Liver (tissue), 9 donors: ENCODE measurements around the gene FASTKD1. TPM values are rescaled to one million over a fixed set of nuclear protein-coding genes. Genes with fewer than 3 reads are reported as not detected.
"Not testable (repeated sequence)": the region's sequence is repeated elsewhere in the genome, so short reads cannot be mapped to it uniquely, and the experiment has no call there.

Experiments used
- DNase-seq: peaks from one replicate; pipeline ENCODE4 v3.0.0-alpha.2; 2017; ENCODE audit warnings: low spot score
- H3K27ac ChIP-seq, 2 donors: one replicate each; pipeline ENCODE4 v1.7.0; 2013; ENCODE audit warnings: inconsistent platforms in 2 of 2, low read length in 2 of 2, control low read depth in 1 of 2, low read depth in 1 of 2, mild to moderate bottlenecking in 1 of 2
- H3K27me3 ChIP-seq, 4 donors: one replicate each; pipeline versions ENCODE4 v1.6.1 to v1.7.0; 2013; ENCODE audit warnings: low read length in 3 of 4, inconsistent platforms in 1 of 4, mild to moderate bottlenecking in 1 of 4, moderate library complexity in 1 of 4; ENCODE audit not compliant: control insufficient read depth in 4 of 4, insufficient read depth in 4 of 4
- H3K36me3 ChIP-seq, 4 donors: one replicate each; pipeline versions ENCODE4 v1.6.1 to v1.7.0; 2013; ENCODE audit warnings: low read length in 3 of 4, mild to moderate bottlenecking in 3 of 4, low read depth in 1 of 4, moderate library complexity in 1 of 4; ENCODE audit not compliant: control insufficient read depth in 4 of 4, insufficient read depth in 3 of 4
- H3K4me1 ChIP-seq, 4 donors: one replicate each; pipeline versions ENCODE4 v1.6.1 to v1.7.0; 2013; ENCODE audit warnings: low read length in 3 of 4, mild to moderate bottlenecking in 3 of 4, moderate library complexity in 1 of 4; ENCODE audit not compliant: control insufficient read depth in 4 of 4, insufficient read depth in 4 of 4
- H3K4me3 ChIP-seq, 3 donors: one replicate each; pipeline versions ENCODE4 v1.6.1 to v1.7.0; 2013; ENCODE audit warnings: low read length in 3 of 3, control low read depth in 1 of 3, low read depth in 1 of 3, mild to moderate bottlenecking in 1 of 3
- H3K9ac ChIP-seq, 2 donors: one replicate each; pipeline ENCODE4 v1.7.0; 2013; ENCODE audit warnings: low read length in 2 of 2, mild to moderate bottlenecking in 2 of 2, moderate library complexity in 2 of 2, control low read depth in 1 of 2, low read depth in 1 of 2
- H3K9me3 ChIP-seq, 4 donors: one replicate each; pipeline versions ENCODE4 v1.6.1 to v1.7.0; 2013; ENCODE audit warnings: low read length in 3 of 4; ENCODE audit not compliant: control insufficient read depth in 4 of 4
- CTCF ChIP-seq: fragments of 150-350 bp; IDR thresholded peaks from 2 replicates; pipeline ENCODE4 v1.5.1; 2017; ENCODE audit warnings: improper control_type of control experiment, low read depth, low read length; ENCODE audit not compliant: missing input control
- FOXA1 ChIP-seq: IDR thresholded peaks from 2 replicates; pipeline ENCODE4 v1.6.1; 2016; ENCODE audit warnings: antibody characterized with exemption
- HNF4A ChIP-seq, 2 donors: conservative IDR thresholded peaks; 2 replicates each; pipeline ENCODE4 v1.6.1; 2016; ENCODE audit warnings: antibody characterized with exemption in 2 of 2, mild to moderate bottlenecking in 2 of 2
- HNF4G ChIP-seq: IDR thresholded peaks from 2 replicates; pipeline ENCODE4 v1.6.1; 2016; ENCODE audit warnings: antibody characterized with exemption
- JUND ChIP-seq, 2 donors: IDR thresholded peaks; 2 replicates each; pipeline ENCODE4 v1.6.1; 2016; ENCODE audit warnings: antibody characterized with exemption in 2 of 2
- NR2F2 ChIP-seq: IDR thresholded peaks from 2 replicates; pipeline ENCODE4 v1.6.1; 2016; ENCODE audit warnings: antibody characterized with exemption
- RAD21 ChIP-seq, 2 donors: IDR thresholded peaks; 2 replicates each; pipeline ENCODE4 v1.6.1; 2016; ENCODE audit warnings: antibody characterized with exemption in 2 of 2, mild to moderate bottlenecking in 2 of 2
- RXRA ChIP-seq, 2 donors: IDR thresholded peaks; 2 replicates each; pipeline ENCODE4 v1.6.1; 2017 to 2018; ENCODE audit warnings: antibody characterized with exemption in 2 of 2, mild to moderate bottlenecking in 1 of 2
- SP1 ChIP-seq: IDR thresholded peaks from 2 replicates; pipeline ENCODE4 v1.6.1; 2018; ENCODE audit warnings: antibody characterized with exemption, mild to moderate bottlenecking
- TAF1 ChIP-seq: conservative IDR thresholded peaks from 2 replicates; pipeline ENCODE4 v1.6.1; 2016; ENCODE audit warnings: antibody characterized with exemption, mild to moderate bottlenecking
- YY1 ChIP-seq: IDR thresholded peaks from 2 replicates; pipeline ENCODE4 v1.6.1; 2016; ENCODE audit warnings: antibody characterized with exemption, mild to moderate bottlenecking
- WGBS: extraction: QIAGEN DNeasy Blood & Tissue Kit; methylation state at CpG from one replicate; pipeline ENCODE4 v1.1.7; 2013; 5-methylcytosine and 5-hydroxymethylcytosine counted together
- polyA plus RNA-seq, 2 donors: library from polyadenylated mRNA; stranded (reverse) in 1 of 2; unstranded in 1 of 2; fragments of 200-250 nt in 1 of 2; fragments of >200 nt in 1 of 2; fragmentation: Nextera tagmentation in 1 of 2; extraction: Ambion mirVana in 1 of 2; gene quantifications; one replicate each; pipeline versions ENCODE4 v1.2.1 to v1.2.3, GENCODE V29; 2013 to 2015
- total RNA-seq, 2 donors: library from RNA; depleted of rRNA; stranded (reverse); fragments of >200 nt; gene quantifications; one replicate each; pipeline ENCODE4 v1.2.3, GENCODE V29; 2014
- TF ChIP-seq, protein P1 (sequence below): IDR thresholded peaks from 2 replicates; pipeline ENCODE4 v1.6.1; 2016; ENCODE audit warnings: antibody characterized with exemption
- TF ChIP-seq, protein P2 (sequence below): IDR thresholded peaks from 2 replicates; pipeline ENCODE4 v1.6.1; 2016; ENCODE audit warnings: antibody characterized with exemption, mild to moderate bottlenecking
- TF ChIP-seq, protein P3 (sequence below): IDR thresholded peaks from 2 replicates; pipeline ENCODE4 v1.6.1; 2016; ENCODE audit warnings: antibody characterized with exemption
- donor health status: healthy.
- donor health status: healthy.
- donor health status: healthy.
- donor health status: healthy.
- donor health status: healthy.

Gene FASTKD1
- total and polyA plus RNA-seq, 4 donors = 6.7 to 20.7 (median 16.2) TPM

DNA sequence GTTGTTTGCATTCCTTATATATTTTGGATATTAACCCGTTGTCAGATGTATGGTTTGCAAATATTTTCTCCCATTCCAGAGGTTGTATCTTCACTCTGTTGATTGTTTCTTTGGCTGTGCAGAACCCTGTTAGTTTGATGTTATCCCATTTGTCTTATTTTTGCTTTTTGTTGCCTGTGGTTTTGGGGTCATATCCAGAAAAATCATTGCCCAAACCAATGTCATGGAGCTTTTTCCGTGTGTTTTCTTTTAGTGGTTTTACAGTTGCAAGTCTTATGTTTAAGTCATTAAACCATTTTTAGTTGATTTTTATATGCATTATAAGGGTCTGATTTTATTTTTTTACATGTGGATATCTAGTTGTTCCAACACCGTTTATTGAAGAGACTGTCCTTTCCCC lies 46.3 kb upstream of the FASTKD1 start:
- peaks cover 3 to 33% (median 24%) of the 10 kb centered on the region in 4 donors for H3K36me3 ChIP-seq
- TF ChIP-seq NR2F2 = no peak
- TF ChIP-seq, protein P1, sequence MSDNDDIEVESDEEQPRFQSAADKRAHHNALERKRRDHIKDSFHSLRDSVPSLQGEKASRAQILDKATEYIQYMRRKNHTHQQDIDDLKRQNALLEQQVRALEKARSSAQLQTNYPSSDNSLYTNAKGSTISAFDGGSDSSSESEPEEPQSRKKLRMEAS = no peak
- TF ChIP-seq SP1 = no peak
- TF ChIP-seq FOXA1 = no peak
- TF ChIP-seq RAD21 (IDR thresholded peaks at IDR 0.05) = no peak
- TF ChIP-seq HNF4G = no peak
- TF ChIP-seq HNF4A (conservative IDR thresholded peaks at IDR 0.05) = no peak
- TF ChIP-seq, protein P2, sequence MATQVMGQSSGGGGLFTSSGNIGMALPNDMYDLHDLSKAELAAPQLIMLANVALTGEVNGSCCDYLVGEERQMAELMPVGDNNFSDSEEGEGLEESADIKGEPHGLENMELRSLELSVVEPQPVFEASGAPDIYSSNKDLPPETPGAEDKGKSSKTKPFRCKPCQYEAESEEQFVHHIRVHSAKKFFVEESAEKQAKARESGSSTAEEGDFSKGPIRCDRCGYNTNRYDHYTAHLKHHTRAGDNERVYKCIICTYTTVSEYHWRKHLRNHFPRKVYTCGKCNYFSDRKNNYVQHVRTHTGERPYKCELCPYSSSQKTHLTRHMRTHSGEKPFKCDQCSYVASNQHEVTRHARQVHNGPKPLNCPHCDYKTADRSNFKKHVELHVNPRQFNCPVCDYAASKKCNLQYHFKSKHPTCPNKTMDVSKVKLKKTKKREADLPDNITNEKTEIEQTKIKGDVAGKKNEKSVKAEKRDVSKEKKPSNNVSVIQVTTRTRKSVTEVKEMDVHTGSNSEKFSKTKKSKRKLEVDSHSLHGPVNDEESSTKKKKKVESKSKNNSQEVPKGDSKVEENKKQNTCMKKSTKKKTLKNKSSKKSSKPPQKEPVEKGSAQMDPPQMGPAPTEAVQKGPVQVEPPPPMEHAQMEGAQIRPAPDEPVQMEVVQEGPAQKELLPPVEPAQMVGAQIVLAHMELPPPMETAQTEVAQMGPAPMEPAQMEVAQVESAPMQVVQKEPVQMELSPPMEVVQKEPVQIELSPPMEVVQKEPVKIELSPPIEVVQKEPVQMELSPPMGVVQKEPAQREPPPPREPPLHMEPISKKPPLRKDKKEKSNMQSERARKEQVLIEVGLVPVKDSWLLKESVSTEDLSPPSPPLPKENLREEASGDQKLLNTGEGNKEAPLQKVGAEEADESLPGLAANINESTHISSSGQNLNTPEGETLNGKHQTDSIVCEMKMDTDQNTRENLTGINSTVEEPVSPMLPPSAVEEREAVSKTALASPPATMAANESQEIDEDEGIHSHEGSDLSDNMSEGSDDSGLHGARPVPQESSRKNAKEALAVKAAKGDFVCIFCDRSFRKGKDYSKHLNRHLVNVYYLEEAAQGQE = no peak
- TF ChIP-seq, protein P3, sequence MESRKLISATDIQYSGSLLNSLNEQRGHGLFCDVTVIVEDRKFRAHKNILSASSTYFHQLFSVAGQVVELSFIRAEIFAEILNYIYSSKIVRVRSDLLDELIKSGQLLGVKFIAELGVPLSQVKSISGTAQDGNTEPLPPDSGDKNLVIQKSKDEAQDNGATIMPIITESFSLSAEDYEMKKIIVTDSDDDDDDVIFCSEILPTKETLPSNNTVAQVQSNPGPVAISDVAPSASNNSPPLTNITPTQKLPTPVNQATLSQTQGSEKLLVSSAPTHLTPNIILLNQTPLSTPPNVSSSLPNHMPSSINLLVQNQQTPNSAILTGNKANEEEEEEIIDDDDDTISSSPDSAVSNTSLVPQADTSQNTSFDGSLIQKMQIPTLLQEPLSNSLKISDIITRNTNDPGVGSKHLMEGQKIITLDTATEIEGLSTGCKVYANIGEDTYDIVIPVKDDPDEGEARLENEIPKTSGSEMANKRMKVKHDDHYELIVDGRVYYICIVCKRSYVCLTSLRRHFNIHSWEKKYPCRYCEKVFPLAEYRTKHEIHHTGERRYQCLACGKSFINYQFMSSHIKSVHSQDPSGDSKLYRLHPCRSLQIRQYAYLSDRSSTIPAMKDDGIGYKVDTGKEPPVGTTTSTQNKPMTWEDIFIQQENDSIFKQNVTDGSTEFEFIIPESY = no peak
- no peak for TF ChIP-seq RXRA (IDR thresholded peaks at IDR 0.05)
- no peak for DNase-seq
- 62% methylated on average over 3 of the region's 3 CpGs for WGBS
- H3K4me3 ChIP-seq = no peak overlapping the region
- H3K9me3 ChIP-seq = no peaks in the 10 kb centered on the region
- H3K27ac ChIP-seq = no peak overlapping the region
- H3K27me3 ChIP-seq = no peaks in the 10 kb centered on the region
- no peaks in the 10 kb centered on the region for H3K4me1 ChIP-seq
- H3K9ac ChIP-seq = no peak overlapping the region

DNA sequence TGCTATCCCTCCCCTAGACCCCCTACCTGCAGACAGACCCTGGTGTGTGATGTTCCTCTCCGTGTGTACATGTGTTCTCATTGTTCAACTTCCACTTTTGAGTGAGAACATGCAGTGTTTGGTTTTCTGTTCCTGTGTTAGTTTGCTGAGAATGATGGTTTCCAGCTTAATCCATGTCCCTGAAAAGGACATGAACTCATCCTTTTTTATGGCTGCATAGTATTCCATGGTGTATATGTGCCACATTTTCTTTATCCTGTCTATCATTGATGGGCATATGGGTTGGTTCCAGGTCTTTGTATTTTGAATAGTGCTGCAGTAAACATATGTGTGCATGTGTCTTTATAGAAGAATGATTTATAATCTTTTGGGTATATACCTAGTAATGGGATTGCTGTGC lies 42.3 kb upstream of the FASTKD1 start:
- H3K9ac ChIP-seq, H3K27me3 ChIP-seq, H3K4me1 ChIP-seq, H3K9me3 ChIP-seq, H3K4me3 ChIP-seq, DNase-seq, H3K27ac ChIP-seq: not testable (repeated sequence)
- 97% methylated on average over 1 of the region's 1 CpG for WGBS
- peaks cover 5 to 37% (median 35%) of the 10 kb centered on the region in 4 donors for H3K36me3 ChIP-seq

GRCh38 chr2:169613876-169614275 lies 40.2 kb upstream of the FASTKD1 start:
- no peaks in the 10 kb centered on the region for H3K27me3 ChIP-seq
- TF ChIP-seq, protein P1 = no peak
- TF ChIP-seq RAD21 (IDR thresholded peaks at IDR 0.05) = no peak
- TF ChIP-seq FOXA1 = no peak
- TF ChIP-seq YY1 = no peak
- TF ChIP-seq TAF1 = no peak
- TF ChIP-seq CTCF = no peak
- no peak for TF ChIP-seq JUND (IDR thresholded peaks at IDR 0.05)
- TF ChIP-seq SP1 = no peak
- no peak overlapping the region for H3K27ac ChIP-seq
- DNase-seq = no peak
- WGBS = 92% methylated on average over 2 of the region's 2 CpGs
- H3K9ac ChIP-seq = no peak overlapping the region
- peaks cover 7 to 52% (median 43%) of the 10 kb centered on the region in 4 donors for H3K36me3 ChIP-seq
- no peaks in the 10 kb centered on the region for H3K4me1 ChIP-seq
- no peaks in the 10 kb centered on the region for H3K9me3 ChIP-seq
- no peak overlapping the region for H3K4me3 ChIP-seq
